ENCODE results near the gene ACTL6A.

The ACTL6A gene

DNA sequence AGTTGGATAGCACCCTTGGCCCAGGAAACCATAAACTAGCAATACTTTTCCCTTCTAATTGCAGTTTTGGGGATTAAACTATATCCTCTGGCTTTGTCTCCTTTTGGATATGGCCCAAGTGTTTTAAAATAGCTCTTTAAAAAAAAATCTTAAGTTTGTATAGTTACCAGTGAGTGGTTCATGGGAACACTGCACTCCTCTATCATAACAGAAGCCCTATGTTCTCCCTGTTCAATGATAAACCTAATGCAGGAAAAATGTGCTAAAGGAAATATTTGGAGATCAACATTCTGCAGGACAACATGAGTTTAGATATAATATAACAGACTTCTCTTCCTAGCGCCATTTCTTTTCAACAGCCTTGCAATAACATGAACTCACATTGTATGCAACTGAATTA is 28.6 kb downstream of the ACTL6A start:
- DNase-seq (ENCODE audit: low spot score), result no peak

DNA sequence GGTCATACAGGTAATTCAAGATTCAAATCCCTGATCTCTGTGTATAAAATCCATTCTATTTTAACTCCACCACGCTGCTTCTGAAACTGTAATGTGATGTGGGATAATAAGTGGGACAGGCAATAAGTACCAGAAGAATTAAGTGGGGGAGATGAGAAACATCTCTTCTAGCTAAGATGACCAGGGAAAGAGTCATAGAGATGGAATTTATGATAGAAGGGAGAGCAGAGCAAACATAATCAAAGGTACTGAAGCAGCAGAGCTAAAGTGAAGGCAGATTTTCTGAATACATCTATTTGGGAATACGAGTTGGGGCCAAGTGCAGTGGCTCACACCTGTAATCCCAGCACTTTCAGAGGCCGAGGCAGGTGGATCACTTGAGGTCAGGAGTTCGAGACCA is 36.8 kb downstream of the ACTL6A start:
- DNase-seq (ENCODE audit: low spot score), result no peak

DNA sequence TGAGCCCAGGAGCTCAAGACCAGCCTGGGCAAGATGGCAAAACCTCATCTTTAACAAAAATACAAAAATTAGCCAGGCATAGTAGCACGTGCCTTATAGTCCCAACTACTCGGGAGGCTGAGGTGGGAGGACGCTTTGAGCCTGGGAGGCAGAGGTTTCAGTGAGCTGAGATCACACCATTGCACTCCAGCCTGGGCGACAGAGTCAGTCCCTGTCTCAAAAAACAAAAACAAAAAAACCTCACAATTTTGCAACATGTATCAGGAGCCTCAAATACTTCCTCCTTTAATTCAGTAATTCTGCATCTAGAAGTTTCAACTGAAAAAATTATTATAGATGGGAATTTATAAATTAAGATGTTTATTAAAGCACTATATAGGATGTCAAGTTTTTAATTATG is 40.6 kb downstream of the ACTL6A start:
- no peak for DNase-seq (ENCODE audit: low spot score)

DNA sequence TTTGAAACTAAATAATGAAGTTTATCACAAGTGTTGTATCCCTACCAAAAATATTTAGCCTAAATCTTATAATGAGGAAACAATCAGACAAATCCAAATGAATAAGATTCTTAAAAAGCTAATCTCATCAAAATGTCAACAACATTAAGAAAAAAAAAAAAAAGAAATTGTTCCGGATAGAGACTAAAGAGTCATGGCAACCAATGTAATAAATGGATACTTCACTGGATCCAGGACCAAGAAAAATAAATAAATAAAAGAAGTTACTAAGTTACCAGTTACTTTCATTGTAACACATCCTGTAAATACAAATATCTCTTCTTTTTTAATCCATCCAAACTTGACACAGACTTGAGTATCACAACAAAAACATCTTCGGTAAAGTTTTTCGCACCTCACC is 41.1 kb downstream of the ACTL6A start:
- no peak for DNase-seq (ENCODE audit: low spot score)

DNA sequence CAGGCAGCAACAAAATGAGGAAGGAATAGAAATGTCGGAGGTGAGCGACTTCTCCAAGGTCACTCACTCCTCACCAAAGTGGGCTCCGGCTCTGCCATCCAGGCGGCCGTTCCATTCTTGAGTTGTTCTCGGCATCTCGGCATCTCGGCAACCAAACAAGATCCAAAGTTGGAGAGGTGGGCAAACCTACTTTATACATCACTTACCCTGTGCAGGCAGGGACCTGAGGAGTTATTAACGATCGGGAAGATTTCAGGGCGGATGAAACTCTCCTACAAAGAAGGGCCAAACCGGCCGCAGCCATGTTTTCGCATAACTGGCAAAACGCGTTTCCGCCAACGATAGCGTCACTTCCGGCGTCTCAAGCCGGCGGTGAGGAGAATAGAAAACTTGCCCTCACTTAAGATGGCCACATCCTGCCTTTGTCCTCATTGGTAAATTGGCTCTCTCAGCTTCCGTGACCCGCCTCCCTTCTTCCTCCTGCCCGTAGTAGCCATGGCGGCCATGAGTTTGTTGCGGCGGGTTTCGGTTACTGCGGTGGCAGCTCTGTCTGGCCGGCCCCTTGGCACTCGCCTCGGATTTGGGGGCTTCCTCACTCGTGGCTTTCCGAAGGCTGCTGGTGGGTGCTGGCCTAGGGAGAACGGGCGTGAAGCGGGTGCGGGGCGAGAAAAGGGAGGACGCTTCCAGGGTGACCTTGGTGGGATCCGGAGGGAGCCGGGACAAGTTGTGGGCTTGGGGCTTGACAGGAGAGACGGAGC is 41.8 kb downstream of the ACTL6A start, which contains the start of the genes MRPL47 and NDUFB5:
MRPL47 (minus strand) TSS at position 318 of the 758 bp plus-strand sequence; CDS start at position 304, 14 bp downstream.
NDUFB5 (plus strand) TSS at position 474 of the 758 bp plus-strand sequence; CDS start at position 496, 22 bp downstream.
- peak; percentile 97 for DNase-seq (ENCODE audit: low spot score)

DNA sequence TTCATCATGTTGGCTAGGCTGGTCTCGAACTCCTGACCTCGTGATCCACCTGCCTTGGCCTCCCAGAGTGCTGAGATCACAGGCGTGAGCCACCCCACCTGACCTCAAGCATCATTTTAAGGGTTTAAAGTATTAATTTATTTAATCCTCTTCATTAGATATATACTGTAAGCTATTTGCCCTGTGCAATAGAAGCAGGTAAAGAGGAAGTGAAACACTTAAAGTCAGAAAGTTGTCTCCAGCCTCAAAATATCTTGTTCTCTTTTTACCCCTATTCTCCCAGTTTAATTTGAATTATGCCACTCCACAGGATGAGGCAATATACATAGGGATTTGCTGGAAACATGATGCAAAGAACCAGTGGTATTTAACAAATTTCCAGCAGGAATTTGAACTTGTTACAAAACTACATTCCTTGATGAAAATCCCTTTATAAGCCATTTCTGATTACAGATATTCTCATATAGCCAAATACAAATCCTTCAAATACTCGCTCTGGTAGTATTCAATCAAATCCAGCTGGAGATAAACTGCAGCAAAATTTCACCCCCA is 43.9 kb downstream of the ACTL6A start:
- DNase-seq (ENCODE audit: low spot score), result no peak

DNA sequence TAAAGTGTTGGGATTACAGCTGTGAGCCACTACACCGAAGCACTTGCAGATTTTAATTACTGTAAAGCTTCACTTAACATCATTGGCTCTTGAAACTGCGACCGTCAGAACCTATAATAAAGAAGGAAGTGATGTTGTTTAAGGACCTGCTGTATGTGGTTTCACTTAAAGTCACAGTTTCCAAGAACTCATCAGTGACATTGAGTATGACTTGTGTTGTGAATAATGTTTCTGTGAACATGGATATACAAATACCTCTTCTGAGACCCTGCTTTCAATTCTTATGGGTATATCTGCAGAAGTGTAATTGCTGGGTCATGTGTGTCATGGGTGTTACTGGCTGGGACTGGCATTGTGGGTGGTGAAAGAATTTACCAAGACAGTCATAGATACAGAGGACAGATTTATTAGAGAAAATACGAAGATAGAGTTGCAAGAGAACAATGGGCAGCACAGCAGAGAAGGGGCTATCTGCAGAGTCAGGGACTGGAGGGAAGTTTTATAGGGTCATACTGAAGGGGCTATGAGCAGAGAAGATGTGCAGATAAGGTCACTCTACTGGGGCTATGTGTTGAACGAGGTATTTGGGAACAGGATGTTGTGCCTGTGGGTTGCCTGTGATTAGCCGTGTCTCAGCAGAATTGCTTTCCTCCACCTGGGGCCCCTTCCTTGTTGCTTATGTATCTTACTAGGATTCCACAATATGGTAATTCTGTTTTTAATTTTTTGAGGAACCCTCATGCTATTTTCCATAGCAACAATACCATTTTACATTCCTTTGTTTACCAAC is 46.4 kb downstream of the ACTL6A start:
- no peak for DNase-seq (ENCODE audit: low spot score)

DNA sequence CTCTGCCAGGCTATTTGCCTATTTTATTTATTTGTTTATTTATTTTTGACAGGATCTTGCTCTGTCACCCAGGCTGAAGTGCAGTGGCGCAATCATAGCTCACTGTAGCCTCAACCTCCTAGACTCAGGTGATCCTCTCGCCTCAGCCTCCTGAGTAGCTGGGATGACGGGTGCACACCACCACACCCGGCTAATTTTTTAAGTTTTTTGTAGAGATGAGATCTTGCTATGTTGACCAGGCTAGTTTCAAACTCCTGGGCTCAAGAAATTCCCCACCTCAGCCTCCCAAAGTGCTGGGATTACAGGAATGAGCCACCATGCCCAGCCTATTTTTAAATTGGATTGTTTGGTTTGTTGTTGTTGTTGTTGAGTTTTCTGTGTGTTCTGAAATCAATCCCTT is 47.3 kb downstream of the ACTL6A start:
- DNase-seq (ENCODE audit: low spot score), result no peak

DNA sequence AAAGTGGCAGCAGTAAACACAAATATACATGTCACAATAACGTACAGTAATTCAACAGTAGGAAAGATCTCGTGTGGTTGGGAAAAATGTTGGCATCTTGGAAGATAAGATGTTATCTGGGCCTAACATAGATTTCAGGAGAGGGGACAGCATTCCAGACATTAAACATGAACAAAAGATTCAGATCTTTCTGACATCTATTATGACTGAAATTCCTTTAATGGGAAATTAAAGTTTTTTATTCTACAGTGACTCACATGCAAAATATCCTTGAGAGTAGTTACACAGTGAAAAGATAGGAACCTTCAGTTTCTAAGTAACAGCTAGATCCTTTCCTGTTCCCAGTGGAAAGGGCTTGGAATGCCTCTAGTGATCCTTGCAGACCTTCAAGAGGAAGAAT is 51.1 kb downstream of the ACTL6A start:
- peak; percentile 54 for DNase-seq (ENCODE audit: low spot score)

DNA sequence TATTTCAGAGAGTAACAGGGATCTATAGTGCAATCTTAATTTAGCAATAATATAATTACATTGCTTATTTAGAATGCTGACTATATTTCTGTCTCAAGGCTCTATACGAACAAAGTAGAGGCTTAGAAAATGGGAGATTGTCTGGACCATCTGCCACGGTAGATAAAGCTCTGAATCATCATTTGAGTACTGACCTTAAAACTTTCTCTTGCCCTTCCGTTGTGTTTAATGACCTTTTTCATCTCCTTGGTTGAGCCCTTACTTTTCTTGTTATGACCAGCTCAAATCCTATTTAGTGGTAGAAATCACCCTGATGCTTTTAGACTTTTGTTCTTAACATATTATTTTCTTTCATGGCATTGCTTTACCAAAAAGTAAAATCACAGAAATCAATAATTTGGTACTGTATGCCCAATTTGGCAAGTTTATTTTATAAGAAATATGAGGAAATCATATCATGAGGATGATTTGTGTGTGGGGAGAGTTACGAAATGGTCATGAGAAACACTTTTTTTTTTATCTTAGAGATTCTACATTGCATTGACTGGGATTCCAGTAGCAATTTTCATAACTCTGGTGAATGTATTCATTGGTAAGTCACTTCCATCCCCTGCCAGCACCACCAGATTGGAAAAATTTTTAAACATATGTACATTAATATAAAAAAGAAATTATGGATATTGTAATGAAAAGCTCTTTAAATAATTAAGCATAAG is 52.9 kb downstream of the ACTL6A start:
- peak; percentile 6 for DNase-seq (ENCODE audit: low spot score)

DNA sequence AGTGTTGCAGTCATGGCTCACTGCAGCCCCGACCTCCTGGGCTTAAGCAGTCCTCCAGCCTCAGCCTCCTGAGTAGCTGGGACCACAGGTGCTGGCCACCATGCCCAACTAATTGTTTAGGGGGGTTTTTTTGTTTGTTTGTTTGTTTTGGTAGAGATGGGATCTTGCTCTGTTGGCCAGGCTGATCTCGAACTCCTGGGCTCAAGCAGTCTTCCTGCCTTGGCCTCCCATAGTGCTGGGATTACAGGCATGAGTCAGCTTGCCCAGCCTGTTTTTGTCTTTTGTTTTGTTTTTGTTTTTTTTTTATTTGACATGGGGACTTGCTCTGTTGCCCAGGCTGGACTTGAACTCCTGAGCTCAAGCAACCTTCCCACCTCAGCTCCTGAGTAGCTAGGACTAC is 59.3 kb downstream of the ACTL6A start:
- no peak for DNase-seq (ENCODE audit: low spot score)

DNA sequence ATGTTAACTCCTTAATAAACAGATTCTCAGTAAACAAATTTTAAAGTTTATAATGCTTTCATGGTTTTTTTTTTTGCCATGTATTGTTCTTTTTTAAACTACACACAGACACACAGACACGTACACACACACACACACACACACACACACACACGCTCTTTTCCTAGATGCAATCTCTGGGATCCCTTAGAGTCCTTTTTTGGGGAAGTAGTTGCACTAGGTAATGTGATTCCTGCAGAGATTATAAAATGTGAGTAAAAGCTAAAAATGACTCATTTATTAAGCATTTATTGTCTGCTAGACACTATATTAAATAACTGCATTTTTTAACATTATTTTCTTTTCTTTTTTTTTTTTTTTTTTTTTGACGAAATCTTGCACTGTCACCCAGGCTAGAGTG is 61.7 kb downstream of the ACTL6A start:
- peak; percentile 13 for DNase-seq (ENCODE audit: low spot score)

DNA sequence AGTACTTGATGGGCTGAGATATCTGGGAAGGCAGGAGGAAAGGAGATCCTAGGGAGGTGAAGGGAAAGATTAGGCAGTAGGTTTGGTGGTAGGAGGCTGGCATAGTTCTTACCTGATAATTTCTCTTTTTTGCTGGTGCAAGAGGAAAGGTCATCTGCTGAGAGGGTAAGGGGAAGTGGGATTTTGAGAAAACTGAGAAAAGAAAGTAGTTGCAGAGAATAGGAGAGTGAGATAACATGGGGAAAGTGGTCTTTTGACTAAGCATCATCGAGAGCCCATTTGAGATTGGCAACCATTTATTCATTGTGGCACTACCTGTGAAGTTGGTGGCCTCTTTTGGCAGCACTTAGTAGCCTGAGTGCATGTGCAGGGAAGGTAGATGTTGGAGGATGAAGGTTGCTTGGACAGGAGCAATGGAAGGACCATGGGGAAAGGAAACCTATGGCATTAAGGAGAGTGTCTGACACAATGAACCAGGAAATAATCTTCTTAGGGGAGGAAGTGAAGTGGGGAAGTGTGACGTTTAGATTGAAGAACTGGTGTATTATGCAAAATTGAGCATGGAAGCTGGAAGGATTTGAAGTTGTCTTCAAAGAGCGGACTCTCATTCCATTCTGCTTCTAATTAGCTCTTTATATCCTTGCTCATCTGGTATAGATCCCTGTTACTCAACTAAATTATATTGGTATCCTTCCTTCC is 68.2 kb downstream of the ACTL6A start:
- no peak for DNase-seq (ENCODE audit: low spot score)

All from GM03348 (cell line).